SJSA1 (cell line): Measurements from ENCODE around the gene MRTFA. TPM values are rescaled to one million over a fixed set of nuclear protein-coding genes. Genes with fewer than 3 reads are reported as not detected.

Experiments
- DNase-seq, 2 experiments: peaks; one replicate each; pipeline ENCODE4 v3.0.0-alpha.2; 2015 to 2020; ENCODE audit warnings: low spot score in 2 of 2, low read depth in 1 of 2
- H3K27ac ChIP-seq: fragments of 250-450 bp; sonication (Bioruptor Pico); 2 replicates; pipeline ENCODE4 v1.5.1; 2020; ENCODE audit warnings: mild to moderate bottlenecking, moderate library complexity
- H3K27me3 ChIP-seq: fragments of 250-450 bp; sonication (Bioruptor Pico); replicated peaks from 2 replicates; pipeline ENCODE4 v1.5.1; 2020; ENCODE audit warnings: mild to moderate bottlenecking, moderate library complexity
- H3K36me3 ChIP-seq: fragments of 250-450 bp; sonication (Bioruptor Pico); 2 replicates; pipeline ENCODE4 v1.5.1; 2020; ENCODE audit warnings: mild to moderate bottlenecking
- H3K4me1 ChIP-seq: fragments of 250-450 bp; sonication (Bioruptor Pico); replicated peaks from 2 replicates; pipeline ENCODE4 v1.6.1; 2021; ENCODE audit warnings: mild to moderate bottlenecking
- H3K4me3 ChIP-seq: fragments of 250-450 bp; sonication (Bioruptor Pico); 2 replicates; pipeline ENCODE4 v1.5.1; 2020; ENCODE audit warnings: mild to moderate bottlenecking
- H3K9me3 ChIP-seq: fragments of 250-450 bp; sonication (Bioruptor Pico); replicated peaks from 2 replicates; pipeline ENCODE4 v1.5.1; 2020; ENCODE audit warnings: mild to moderate bottlenecking
- total RNA-seq: library from RNA; depleted of rRNA; stranded (reverse); fragments of >200 nt; shearing (Covaris generic); gene quantifications from 2 replicates; pipeline ENCODE4 v1.2.3, GENCODE V29; 2014

The MRTFA gene
- total RNA-seq, 1 experiment from 2014 or later = 27.8 TPM

- H3K4me1 ChIP-seq = no peaks in the 10 kb centered on the region
- DNase-seq = no peak
- H3K36me3 ChIP-seq = peaks cover 20% of the 10 kb centered on the region
- no peaks in the 10 kb centered on the region for H3K9me3 ChIP-seq
- no peak overlapping the region for H3K4me3 ChIP-seq
- H3K27me3 ChIP-seq = no peaks in the 10 kb centered on the region
- no peak overlapping the region for H3K27ac ChIP-seq
Measured at GRCh38 chr22:40463683-40464082, 172.8 kb downstream of the MRTFA start.

GRCh38 chr22:40463017-40463631 lies 173.4 kb downstream of the MRTFA start:
- Histone ChIP-seq H3K4me1 (no peaks in the 10 kb centered on the region), H3K9me3 (no peaks in the 10 kb centered on the region), H3K27me3 (no peaks in the 10 kb centered on the region)

GRCh38 chr22:40462195-40462984 lies 174.1 kb downstream of the MRTFA start:
- Histone ChIP-seq H3K36me3 (peaks cover 20% of the 10 kb centered on the region), H3K4me1 (no peaks in the 10 kb centered on the region), H3K9me3 (no peaks in the 10 kb centered on the region), H3K4me3 (no peak overlapping the region), H3K27ac (no peak overlapping the region), H3K27me3 (no peaks in the 10 kb centered on the region)
- no peak for DNase-seq

More at GRCh38 chr22:40463017-40463631, 173.4 kb downstream of the MRTFA start:
- no peak overlapping the region for H3K27ac ChIP-seq
- no peak for DNase-seq
- peaks cover 20% of the 10 kb centered on the region for H3K36me3 ChIP-seq
- no peak overlapping the region for H3K4me3 ChIP-seq

GRCh38 chr22:40453671-40454070 lies 182.8 kb downstream of the MRTFA start:
- peak in 1 of 2 experiments; percentile 37 for DNase-seq

GRCh38 chr22:40452730-40453487 lies 183.6 kb downstream of the MRTFA start:
- no peaks in the 10 kb centered on the region for H3K27me3 ChIP-seq
- no peaks in the 10 kb centered on the region for H3K9me3 ChIP-seq
- no peaks in the 10 kb centered on the region for H3K36me3 ChIP-seq
- peaks cover 21% of the 10 kb centered on the region for H3K4me1 ChIP-seq
- H3K27ac ChIP-seq = no peak overlapping the region
- DNase-seq = no peak
- no peak overlapping the region for H3K4me3 ChIP-seq

More at GRCh38 chr22:40453671-40454070, 182.8 kb downstream of the MRTFA start:
- peaks cover 21% of the 10 kb centered on the region for H3K4me1 ChIP-seq
- H3K4me3 ChIP-seq = no peak overlapping the region
- H3K36me3 ChIP-seq = no peaks in the 10 kb centered on the region
- no peaks in the 10 kb centered on the region for H3K9me3 ChIP-seq
- no peak overlapping the region for H3K27ac ChIP-seq
- no peaks in the 10 kb centered on the region for H3K27me3 ChIP-seq

- Histone ChIP-seq H3K27me3 (no peaks in the 10 kb centered on the region), H3K9me3 (no peaks in the 10 kb centered on the region), H3K36me3 (no peaks in the 10 kb centered on the region), H3K4me1 (peaks cover 21% of the 10 kb centered on the region), H3K4me3 (no peak overlapping the region), H3K27ac (no peak overlapping the region)
- DNase-seq = no peak
Measured at GRCh38 chr22:40451210-40451609, 185.3 kb downstream of the MRTFA start.

GRCh38 chr22:40450616-40451015 lies 185.9 kb downstream of the MRTFA start:
- peaks cover 3% of the 10 kb centered on the region; the same call in 1 of the 2 replicates for H3K36me3 ChIP-seq
- H3K4me1 ChIP-seq = peaks cover 21% of the 10 kb centered on the region
- H3K4me3 ChIP-seq = no peak overlapping the region
- DNase-seq = no peak
- no peak overlapping the region for H3K27ac ChIP-seq
- no peaks in the 10 kb centered on the region for H3K9me3 ChIP-seq
- H3K27me3 ChIP-seq = no peaks in the 10 kb centered on the region

GRCh38 chr22:40449676-40450035 lies 186.9 kb downstream of the MRTFA start:
- H3K9me3 ChIP-seq = peaks cover 6% of the 10 kb centered on the region; the same call in 1 of the 2 replicates
- no peaks in the 10 kb centered on the region for H3K27me3 ChIP-seq
- H3K36me3 ChIP-seq = peaks cover 3% of the 10 kb centered on the region; the same call in 1 of the 2 replicates
- H3K27ac ChIP-seq = no peak overlapping the region
- H3K4me1 ChIP-seq = peaks cover 21% of the 10 kb centered on the region
- H3K4me3 ChIP-seq = no peak overlapping the region
- DNase-seq = no peak

GRCh38 chr22:40446203-40446602 lies 190.3 kb downstream of the MRTFA start:
- no peak overlapping the region for H3K27ac ChIP-seq
- peaks cover 7% of the 10 kb centered on the region; the same call in 1 of the 2 replicates for H3K36me3 ChIP-seq
- no peak for DNase-seq
- H3K27me3 ChIP-seq = no peaks in the 10 kb centered on the region
- peaks cover 3% of the 10 kb centered on the region; the same call in 1 of the 2 replicates for H3K4me1 ChIP-seq
- no peak overlapping the region for H3K4me3 ChIP-seq
- peaks cover 12% of the 10 kb centered on the region; the same call in 1 of the 2 replicates for H3K9me3 ChIP-seq

- DNase-seq = no peak
- H3K4me1 ChIP-seq = no peaks in the 10 kb centered on the region; the same call in 1 of the 2 replicates
- H3K27me3 ChIP-seq = no peaks in the 10 kb centered on the region
- H3K4me3 ChIP-seq = no peak overlapping the region
- H3K27ac ChIP-seq = no peak overlapping the region
- H3K9me3 ChIP-seq = peaks cover 12% of the 10 kb centered on the region; the same call in 1 of the 2 replicates
- H3K36me3 ChIP-seq = peaks cover 7% of the 10 kb centered on the region; the same call in 1 of the 2 replicates
Measured at GRCh38 chr22:40444178-40444831, 192.2 kb downstream of the MRTFA start.

- Histone ChIP-seq H3K4me3 (no peak overlapping the region), H3K36me3 (peaks cover 7% of the 10 kb centered on the region; the same call in 1 of the 2 replicates), H3K9me3 (peaks cover 12% of the 10 kb centered on the region; the same call in 1 of the 2 replicates), H3K27ac (no peak overlapping the region), H3K4me1 (no peaks in the 10 kb centered on the region), H3K27me3 (no peaks in the 10 kb centered on the region)
- peak in 1 of 2 experiments; percentile 22 for DNase-seq
Measured at GRCh38 chr22:40443732-40444131, 192.8 kb downstream of the MRTFA start.

GRCh38 chr22:40441761-40442390 lies 194.6 kb downstream of the MRTFA start:
- H3K9me3 ChIP-seq = peaks cover 12% of the 10 kb centered on the region; the same call in 1 of the 2 replicates
- peaks cover 16% of the 10 kb centered on the region for H3K4me1 ChIP-seq
- no peak overlapping the region for H3K4me3 ChIP-seq
- peaks cover 7% of the 10 kb centered on the region; the same call in 1 of the 2 replicates for H3K36me3 ChIP-seq
- no peaks in the 10 kb centered on the region for H3K27me3 ChIP-seq
- H3K27ac ChIP-seq = no peak overlapping the region
- DNase-seq = no peak
